Measurements from ENCODE around the gene MYL12B. TPM values are rescaled to one million over a fixed set of nuclear protein-coding genes. Genes with fewer than 3 reads are reported as not detected.

Gene MYL12B
- total RNA-seq, 1 experiment from 2014 or later: 420 TPM

GRCh38 chr18:3233433-3234168, 28.3 kb upstream of the MYL12B start:
- in situ Hi-C loops (cut with HindIII; ENCODE audit: low pct_unique_long_range_greater_than_20kb, low sequenced_read_pairs): no loop called here

GRCh38 chr18:3234457-3234856, 27.5 kb upstream of the MYL12B start:
- DNase-seq (ENCODE audit: low read depth, low spot score): no peak
- intact Hi-C loops (cut with micrococcal nuclease; ENCODE audit: unreplicated experiment) (no loop called here), in situ Hi-C loops (cut with HindIII; ENCODE audit: low pct_unique_long_range_greater_than_20kb, low sequenced_read_pairs) (no loop called here)
- POLR2A ChIA-PET: no interaction called here
- Histone ChIP-seq H3K4me3 (ENCODE audit: low read depth in 2 of 2, low read length in 2 of 2) (no peak overlapping the region), H3K27ac (ENCODE audit: low read length) (no peak overlapping the region), H3K36me3 (ENCODE audit: control insufficient read depth, insufficient read depth, low read length) (no peaks in the 10 kb centered on the region), H3K9me3 (ENCODE audit: control insufficient read depth, insufficient read depth, low read depth, low read length) (no peaks in the 10 kb centered on the region), H3K27me3 (ENCODE audit: control insufficient read depth, insufficient read depth, low read length) (no peaks in the 10 kb centered on the region), H3K4me1 (ENCODE audit: control insufficient read depth, insufficient read depth, low read length) (no peaks in the 10 kb centered on the region)
- BruUV-seq (replicated peaks): no TSS peak
- ATAC-seq: no peak
- TF ChIP-seq CTCF (IDR thresholded peaks at IDR 0.05) (no peak), SIN3A (IDR thresholded peaks at IDR 0.05; ENCODE audit: borderline replicate concordance, insufficient read depth, low read depth, low read length) (no peak), REST (IDR thresholded peaks at IDR 0.05; ENCODE audit: insufficient read depth in 1 of 2, low read depth in 2 of 2, low read length in 1 of 2) (no peak), POLR2AphosphoS5 (IDR thresholded peaks at IDR 0.05; ENCODE audit: low read depth, low read length) (no peak), TCF7L2 (IDR thresholded peaks at IDR 0.05; ENCODE audit: low read depth, low read length) (no peak)
- CTCF ChIA-PET: no interaction called here

More at GRCh38 chr18:3233433-3234168, 28.3 kb upstream of the MYL12B start:
- Histone ChIP-seq H3K27ac (ENCODE audit: low read length) (no peak overlapping the region), H3K4me1 (ENCODE audit: control insufficient read depth, insufficient read depth, low read length) (no peaks in the 10 kb centered on the region), H3K9me3 (ENCODE audit: control insufficient read depth, insufficient read depth, low read depth, low read length) (no peaks in the 10 kb centered on the region), H3K36me3 (ENCODE audit: control insufficient read depth, insufficient read depth, low read length) (no peaks in the 10 kb centered on the region), H3K4me3 (ENCODE audit: low read depth in 2 of 2, low read length in 2 of 2) (no peak overlapping the region), H3K27me3 (ENCODE audit: control insufficient read depth, insufficient read depth, low read length) (no peaks in the 10 kb centered on the region)
- intact Hi-C loops (cut with micrococcal nuclease; ENCODE audit: unreplicated experiment): no loop called here
- BruUV-seq (replicated peaks): no TSS peak
- CTCF ChIA-PET: no interaction called here
- POLR2A ChIA-PET: no interaction called here
- no peak for DNase-seq (ENCODE audit: low read depth, low spot score)
- ATAC-seq: no peak
- no peak for TF ChIP-seq TCF7L2 (IDR thresholded peaks at IDR 0.05; ENCODE audit: low read depth, low read length)
- TF ChIP-seq POLR2AphosphoS5 (IDR thresholded peaks at IDR 0.05; ENCODE audit: low read depth, low read length): no peak
- TF ChIP-seq REST (IDR thresholded peaks at IDR 0.05; ENCODE audit: insufficient read depth in 1 of 2, low read depth in 2 of 2, low read length in 1 of 2): no peak
- no peak for TF ChIP-seq SIN3A (IDR thresholded peaks at IDR 0.05; ENCODE audit: borderline replicate concordance, insufficient read depth, low read depth, low read length)
- no peak for TF ChIP-seq CTCF (IDR thresholded peaks at IDR 0.05)

Data from Panc1 (cell line).